ENCODE results near the gene OLR1.
"Not testable (repeated sequence)": the region's sequence is repeated elsewhere in the genome, so short reads cannot be mapped to it uniquely, and the experiment has no call there.

OLR1 gene

GRCh38 chr12:10189653-10190052, 17.7 kb upstream of the OLR1 start:
- H3K27ac ChIP-seq, result no peak overlapping the region
- no peak overlapping the region for H3K4me3 ChIP-seq
- TF ChIP-seq, protein P1, sequence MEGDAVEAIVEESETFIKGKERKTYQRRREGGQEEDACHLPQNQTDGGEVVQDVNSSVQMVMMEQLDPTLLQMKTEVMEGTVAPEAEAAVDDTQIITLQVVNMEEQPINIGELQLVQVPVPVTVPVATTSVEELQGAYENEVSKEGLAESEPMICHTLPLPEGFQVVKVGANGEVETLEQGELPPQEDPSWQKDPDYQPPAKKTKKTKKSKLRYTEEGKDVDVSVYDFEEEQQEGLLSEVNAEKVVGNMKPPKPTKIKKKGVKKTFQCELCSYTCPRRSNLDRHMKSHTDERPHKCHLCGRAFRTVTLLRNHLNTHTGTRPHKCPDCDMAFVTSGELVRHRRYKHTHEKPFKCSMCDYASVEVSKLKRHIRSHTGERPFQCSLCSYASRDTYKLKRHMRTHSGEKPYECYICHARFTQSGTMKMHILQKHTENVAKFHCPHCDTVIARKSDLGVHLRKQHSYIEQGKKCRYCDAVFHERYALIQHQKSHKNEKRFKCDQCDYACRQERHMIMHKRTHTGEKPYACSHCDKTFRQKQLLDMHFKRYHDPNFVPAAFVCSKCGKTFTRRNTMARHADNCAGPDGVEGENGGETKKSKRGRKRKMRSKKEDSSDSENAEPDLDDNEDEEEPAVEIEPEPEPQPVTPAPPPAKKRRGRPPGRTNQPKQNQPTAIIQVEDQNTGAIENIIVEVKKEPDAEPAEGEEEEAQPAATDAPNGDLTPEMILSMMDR (IDR thresholded peaks at IDR 0.05), result no peak
- no peak for DNase-seq (ENCODE audit: low spot score)

DNA sequence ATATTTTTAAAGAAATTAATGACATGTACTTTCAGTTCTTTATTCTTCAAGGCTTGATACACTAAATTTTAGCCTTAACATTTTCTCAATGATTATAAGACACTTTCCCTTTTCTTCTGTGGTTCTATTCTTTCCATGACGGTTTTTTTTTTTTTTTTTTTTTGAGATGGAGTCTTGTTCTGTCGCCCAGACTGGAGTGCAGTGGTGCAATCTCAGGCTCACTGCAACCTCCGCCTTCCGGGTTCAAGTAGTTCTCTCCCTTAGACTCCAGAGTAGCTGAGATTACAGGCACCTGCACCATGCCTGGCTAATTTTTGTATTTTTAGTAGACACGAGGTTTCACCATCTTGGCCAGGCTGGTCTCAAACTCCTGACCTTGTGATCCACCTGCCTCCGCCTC, 15.0 kb upstream of the OLR1 start:
- H3K4me3 ChIP-seq; H3K27ac ChIP-seq; DNase-seq (ENCODE audit: low spot score): not testable (repeated sequence)

DNA sequence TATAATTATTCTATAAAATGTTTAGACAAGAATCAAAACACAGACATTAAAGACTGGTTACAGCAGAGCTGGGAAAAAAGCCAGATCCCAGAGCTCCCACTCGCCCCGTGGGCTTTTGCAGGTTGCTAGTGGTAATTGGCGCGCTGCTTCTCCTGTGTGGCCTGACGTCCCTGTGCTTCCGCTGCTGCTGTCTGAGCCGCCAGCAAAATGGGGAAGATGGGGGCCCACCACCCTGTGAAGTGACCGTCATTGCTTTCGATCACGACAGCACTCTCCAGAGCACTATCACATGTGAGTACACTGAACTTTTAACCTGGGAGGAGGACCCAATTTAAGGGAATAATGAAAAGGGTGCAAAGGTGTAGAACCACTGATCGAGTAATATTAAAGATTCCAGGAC, 14.4 kb upstream of the OLR1 start:
- DNase-seq (ENCODE audit: low spot score), result no peak
- no peak overlapping the region for H3K4me3 ChIP-seq
- TF ChIP-seq, protein P1 (IDR thresholded peaks at IDR 0.05), result no peak
- H3K27ac ChIP-seq, result no peak overlapping the region

- DNase-seq (ENCODE audit: low spot score), result no peak
- H3K4me3 ChIP-seq, result no peak overlapping the region
- TF ChIP-seq, protein P1 (IDR thresholded peaks at IDR 0.05), result no peak
- no peak overlapping the region for H3K27ac ChIP-seq
These were observed 12.4 kb upstream of the OLR1 start for GRCh38 chr12:10184261-10184843.

DNA sequence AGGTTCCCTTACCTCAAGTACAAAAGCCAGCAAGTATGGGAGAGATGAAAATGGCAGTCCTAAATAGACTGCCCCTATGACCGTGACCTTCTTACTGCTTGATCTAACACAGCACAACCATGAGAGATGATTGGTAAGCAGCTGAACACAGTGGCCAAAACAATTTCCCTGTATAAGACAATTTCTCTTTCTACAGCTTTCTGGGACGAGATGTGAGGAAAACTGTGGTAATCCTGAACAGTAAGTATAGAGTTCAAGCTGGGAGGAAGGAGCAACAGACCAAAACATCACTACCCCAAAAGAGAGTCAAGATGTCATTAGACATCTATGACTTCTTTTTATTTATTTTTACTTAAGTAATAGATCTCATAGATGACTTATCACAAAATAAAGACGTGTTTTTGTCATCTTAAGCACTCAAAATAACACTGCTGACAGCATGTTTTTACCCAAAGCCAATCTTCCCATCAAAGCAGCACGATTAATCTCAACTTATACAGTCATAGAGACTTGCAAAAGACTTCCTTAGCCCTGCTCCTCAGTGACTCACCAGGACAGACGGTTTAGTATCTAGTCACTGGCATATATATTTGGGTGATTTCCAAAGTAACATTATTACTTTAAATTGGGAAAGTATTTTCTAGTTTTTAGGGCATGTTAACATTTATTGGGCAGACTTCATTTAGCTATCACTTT, 10.6 kb upstream of the OLR1 start:
- DNase-seq (ENCODE audit: low spot score), result no peak
- TF ChIP-seq, protein P1 (IDR thresholded peaks at IDR 0.05), result no peak
- Histone ChIP-seq H3K27ac (no peak overlapping the region), H3K4me3 (no peak overlapping the region)

- no peak for DNase-seq (ENCODE audit: low spot score)
- TF ChIP-seq, protein P1 (IDR thresholded peaks at IDR 0.05), result no peak
- Histone ChIP-seq H3K27ac (no peak overlapping the region), H3K4me3 (no peak overlapping the region)
These were observed 7.8 kb upstream of the OLR1 start for GRCh38 chr12:10179776-10180181.

DNA sequence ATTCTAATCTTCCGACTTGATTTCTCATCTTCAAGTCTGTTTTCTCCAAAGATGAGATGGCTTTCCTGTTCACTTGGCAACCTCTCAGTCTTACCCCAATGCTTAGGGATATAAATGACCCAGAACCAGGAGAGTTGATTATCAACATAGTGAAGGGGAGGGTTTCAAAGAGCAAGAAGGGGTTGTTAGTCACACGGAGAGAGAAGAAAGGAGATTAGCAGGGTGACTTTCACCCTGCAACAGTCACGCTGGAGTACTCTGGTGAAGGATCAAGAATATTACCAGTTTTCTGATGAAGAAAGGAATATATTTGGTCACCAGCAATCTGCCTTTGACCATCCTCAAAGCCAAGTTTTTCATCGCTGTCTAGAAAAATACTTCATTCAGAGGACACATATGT, 6.9 kb upstream of the OLR1 start, which contains the start of gene TMEM52B:
TSS of gene TMEM52B (plus strand) at position 212 of the 400 bp plus-strand sequence. CDS start 543 bp downstream, outside the sequence.
- TF ChIP-seq, protein P1 (IDR thresholded peaks at IDR 0.05), result no peak
- no peak within 1 kb of the TSS for H3K4me3 ChIP-seq
- no peak within 1 kb of the TSS for H3K27ac ChIP-seq
- DNase-seq (ENCODE audit: low spot score), result no peak

All from coronary artery (tissue), 2 donors.